Amygdala (tissue), 56 donors: ENCODE measurements around the gene STYXL1.

Experiments
- DNase-seq, 56 donors: peaks; one replicate each; lab custom pipeline; 2025; lab: John Stamatoyannopoulos, UW

Gene STYXL1

GRCh38 chr7:75995996-75996395 lies 51.8 kb downstream of the STYXL1 start:
- DNase-seq, result no peak

- DNase-seq, result peak in 1 of 56 donors; percentile 39
These were observed 52.7 kb downstream of the STYXL1 start for GRCh38 chr7:75995052-75995471.

- DNase-seq, result peak in 55 of 56 donors; percentile 74 to 95 (median 90)
These were observed 53.3 kb downstream of the STYXL1 start, which contains the start of gene TMEM120A for GRCh38 chr7:75994388-75995051. Gene TMEM120A (minus strand): TSS chr7:75994595. CDS start chr7:75994570, 25 bp downstream.

GRCh38 chr7:75993689-75994387 lies 54.0 kb downstream of the STYXL1 start:
- peak in 40 of 56 donors; percentile 19 to 90 (median 59) for DNase-seq

- no peak for DNase-seq
These were observed 55.6 kb downstream of the STYXL1 start for GRCh38 chr7:75992083-75992755.

GRCh38 chr7:75991531-75992082 lies 56.2 kb downstream of the STYXL1 start:
- DNase-seq, result no peak

GRCh38 chr7:75989500-75990388 lies 58.1 kb downstream of the STYXL1 start:
- no peak for DNase-seq

GRCh38 chr7:75988568-75989499 lies 59.0 kb downstream of the STYXL1 start:
- DNase-seq, result peak in 18 of 56 donors; percentile 18 to 55 (median 40)

- DNase-seq, result no peak
These were observed 59.8 kb downstream of the STYXL1 start for GRCh38 chr7:75987805-75988567.

- DNase-seq, result no peak
These were observed 60.6 kb downstream of the STYXL1 start for GRCh38 chr7:75987026-75987804.

GRCh38 chr7:75986147-75986781 lies 61.5 kb downstream of the STYXL1 start:
- DNase-seq, result no peak

GRCh38 chr7:75985518-75986146 lies 62.2 kb downstream of the STYXL1 start:
- no peak for DNase-seq

- no peak for DNase-seq
These were observed 62.7 kb downstream of the STYXL1 start for GRCh38 chr7:75985009-75985517.

GRCh38 chr7:75984130-75985008 lies 63.4 kb downstream of the STYXL1 start:
- no peak for DNase-seq

GRCh38 chr7:75983471-75984129 lies 64.2 kb downstream of the STYXL1 start:
- DNase-seq, result no peak
